HG03354 (cell line): ENCODE measurements around the gene VPS9D1.

Experiments
- ATAC-seq: cut with Tn5 transposase; IDR thresholded peaks from one replicate; pipeline ENCODE4 v1.9.1; 2021; ENCODE audit warnings: mild to moderate bottlenecking; ENCODE audit not compliant: unreplicated experiment, poor library complexity, severe bottlenecking

The VPS9D1 gene, protein sequence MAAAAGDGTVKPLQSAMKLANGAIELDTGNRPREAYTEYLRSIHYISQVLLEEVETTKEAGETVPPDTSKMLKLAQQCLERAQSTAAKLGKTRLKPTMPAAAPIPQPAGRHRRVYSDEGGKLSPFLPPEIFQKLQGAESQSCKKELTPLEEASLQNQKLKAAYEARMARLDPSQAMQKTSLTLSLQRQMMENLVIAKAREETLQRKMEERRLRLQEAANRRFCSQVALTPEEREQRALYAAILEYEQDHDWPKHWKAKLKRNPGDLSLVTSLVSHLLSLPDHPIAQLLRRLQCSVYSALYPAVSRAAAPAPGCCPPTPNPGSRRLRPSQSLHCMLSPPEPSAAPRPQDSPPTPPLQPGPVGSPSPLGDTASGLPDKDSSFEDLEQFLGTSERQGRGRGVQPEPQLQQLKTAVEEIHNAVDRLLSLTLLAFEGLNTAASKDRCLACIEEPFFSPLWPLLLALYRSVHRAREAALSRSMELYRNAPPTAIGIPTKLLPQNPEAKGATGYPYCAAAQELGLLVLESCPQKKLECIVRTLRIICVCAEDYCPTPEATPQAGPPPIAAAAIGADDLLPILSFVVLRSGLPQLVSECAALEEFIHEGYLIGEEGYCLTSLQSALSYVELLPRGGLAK

GRCh38 chr16:89720813-89721545, at the start of gene VPS9D1, which contains the start of gene ZNF276:
TSS of gene VPS9D1 (minus strand) at chr16:89720898. CDS start at chr16:89720861, 37 bp downstream.
TSS of gene ZNF276 (plus strand) at chr16:89721537. CDS start at chr16:89721641, 104 bp downstream.
- ATAC-seq: peak; percentile 58

GRCh38 chr16:89770367-89770766, 49.7 kb upstream of the VPS9D1 start:
- no peak for ATAC-seq

- ATAC-seq: peak; percentile 8
These were observed 44.7 kb upstream of the VPS9D1 start for GRCh38 chr16:89765292-89765830.

GRCh38 chr16:89764711-89765201, 44.1 kb upstream of the VPS9D1 start:
- ATAC-seq: peak; percentile 91

GRCh38 chr16:89761304-89761922, 40.7 kb upstream of the VPS9D1 start:
- ATAC-seq: no peak

DNA sequence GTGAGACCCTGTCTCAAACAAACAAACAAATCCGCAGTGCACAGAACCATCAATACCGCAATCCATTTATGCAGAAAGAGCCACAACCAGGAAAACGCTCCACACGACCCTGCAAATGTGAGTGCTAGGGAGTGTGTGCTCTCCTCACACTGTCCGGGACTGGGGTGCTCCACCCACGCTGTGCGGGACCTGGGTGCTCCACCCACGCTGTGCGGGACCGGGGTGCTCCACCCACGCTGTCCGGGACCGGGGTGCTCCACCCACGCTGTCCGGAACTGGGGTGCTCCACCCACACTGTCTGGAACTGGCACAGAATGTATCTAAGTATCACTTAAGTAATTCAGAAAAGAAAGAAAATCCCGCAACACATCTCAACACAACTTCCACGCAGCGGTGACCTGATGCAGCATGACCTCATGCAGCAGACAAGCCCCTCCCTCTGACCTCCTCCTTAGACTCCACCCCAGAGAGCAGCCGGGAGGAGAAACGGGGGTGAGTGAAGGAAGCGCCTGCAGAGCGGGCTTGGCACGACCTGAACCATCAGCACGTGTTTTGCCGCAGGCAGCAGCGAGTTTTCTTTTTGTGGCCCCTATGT, 39.1 kb upstream of the VPS9D1 start:
- ATAC-seq: no peak

GRCh38 chr16:89749637-89750036, 28.9 kb upstream of the VPS9D1 start:
- no peak for ATAC-seq

DNA sequence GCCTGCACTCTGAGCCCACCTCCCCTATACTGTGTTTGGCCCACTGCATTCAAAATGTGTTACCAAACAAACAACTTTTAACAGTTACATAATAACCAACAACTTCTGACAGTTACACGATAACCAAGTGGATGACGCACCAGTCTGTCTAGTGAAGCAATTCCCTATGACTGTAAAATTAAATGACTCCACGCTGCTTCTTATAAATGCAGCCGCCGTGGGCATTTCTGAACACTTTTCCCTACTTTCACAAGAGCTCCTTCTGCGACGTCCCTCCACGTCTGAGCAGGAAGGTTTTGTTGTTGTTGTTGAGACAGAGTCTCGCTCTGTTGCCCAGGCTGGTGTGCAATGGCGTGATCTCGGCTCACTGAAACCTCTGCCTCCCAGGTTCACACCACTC, 28.2 kb upstream of the VPS9D1 start:
- ATAC-seq: no peak

GRCh38 chr16:89748076-89748475, 27.4 kb upstream of the VPS9D1 start:
- ATAC-seq: no peak

DNA sequence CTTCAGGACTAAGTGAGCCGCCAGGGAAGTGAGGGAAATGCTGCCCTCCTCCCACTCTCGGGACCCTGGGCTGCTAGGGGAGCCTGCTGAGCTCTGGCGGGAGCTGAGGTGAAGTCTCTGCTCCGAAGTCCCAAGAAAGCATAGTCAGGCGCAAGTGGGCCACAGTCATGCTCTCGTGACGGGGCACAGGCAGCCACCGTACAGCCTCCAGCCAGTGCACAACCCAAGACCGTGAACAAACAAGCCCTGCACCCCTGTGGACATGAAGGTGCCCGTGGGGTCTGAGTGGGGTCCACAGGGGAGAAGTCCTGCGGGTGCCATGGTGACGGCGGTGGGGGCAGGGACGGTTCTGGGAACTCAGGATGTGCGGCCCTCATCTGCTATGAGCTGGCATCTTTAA, 25.3 kb upstream of the VPS9D1 start:
- ATAC-seq: no peak

DNA sequence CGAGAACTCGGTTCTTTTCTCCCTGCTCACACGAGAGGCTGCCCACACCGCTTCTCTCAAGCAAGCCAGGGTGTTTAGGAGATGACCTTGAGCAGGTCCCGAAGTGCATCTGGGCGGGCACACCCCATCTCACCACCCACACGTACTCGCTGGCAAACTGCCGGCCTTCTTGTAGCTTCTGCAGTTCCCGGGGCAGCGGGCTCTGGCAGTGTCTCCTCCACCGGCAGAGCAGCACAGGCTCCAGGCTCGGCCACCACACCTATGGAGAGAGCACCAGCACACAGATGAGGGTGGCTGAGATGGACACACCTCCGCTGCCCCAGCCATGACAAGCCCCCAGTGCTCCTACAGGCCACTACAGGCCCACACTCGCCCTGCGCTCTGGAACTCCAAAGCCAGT, 24.1 kb upstream of the VPS9D1 start:
- no peak for ATAC-seq

DNA sequence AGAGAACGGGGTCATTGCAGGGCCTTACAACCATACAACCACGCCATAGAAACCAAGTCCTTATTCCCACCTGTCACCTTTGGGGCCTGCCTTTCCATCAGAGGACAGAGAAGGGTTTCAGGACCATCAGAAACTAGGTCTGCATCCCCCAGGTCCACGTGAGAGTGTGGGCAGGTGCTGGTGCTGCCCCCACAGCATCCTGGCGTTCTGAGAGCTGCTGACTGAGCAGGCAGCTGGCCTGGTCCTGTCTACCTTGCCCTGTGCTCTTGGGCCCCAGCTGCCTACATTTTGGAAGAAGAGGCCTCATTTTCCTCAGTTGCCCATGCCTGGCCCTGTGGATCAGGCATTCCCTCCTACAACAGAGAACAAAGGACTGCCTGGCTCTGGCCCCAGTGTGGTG, 22.2 kb upstream of the VPS9D1 start:
- no peak for ATAC-seq

- no peak for ATAC-seq
These were observed 20.8 kb upstream of the VPS9D1 start for GRCh38 chr16:89741342-89742014.

DNA sequence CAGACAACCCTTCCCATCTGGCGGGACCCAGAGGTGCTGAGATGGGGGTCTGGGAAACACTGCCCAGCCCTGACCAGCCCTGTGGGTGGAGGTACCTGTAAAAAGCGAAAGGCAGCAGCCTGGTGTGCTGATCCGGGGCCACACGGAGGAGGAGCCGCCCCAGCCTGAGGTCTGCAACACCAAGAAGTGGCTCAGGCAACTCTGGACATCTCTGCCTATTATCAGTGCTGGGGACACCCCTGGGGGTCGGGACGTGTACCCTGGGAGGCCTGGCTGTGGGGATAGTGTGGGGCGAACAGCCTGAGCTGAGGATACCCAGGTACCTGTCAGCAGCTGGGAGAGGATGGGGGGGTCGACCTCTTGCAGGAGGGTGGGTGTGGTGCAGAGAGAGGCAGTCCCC, 18.7 kb upstream of the VPS9D1 start:
- ATAC-seq: no peak

DNA sequence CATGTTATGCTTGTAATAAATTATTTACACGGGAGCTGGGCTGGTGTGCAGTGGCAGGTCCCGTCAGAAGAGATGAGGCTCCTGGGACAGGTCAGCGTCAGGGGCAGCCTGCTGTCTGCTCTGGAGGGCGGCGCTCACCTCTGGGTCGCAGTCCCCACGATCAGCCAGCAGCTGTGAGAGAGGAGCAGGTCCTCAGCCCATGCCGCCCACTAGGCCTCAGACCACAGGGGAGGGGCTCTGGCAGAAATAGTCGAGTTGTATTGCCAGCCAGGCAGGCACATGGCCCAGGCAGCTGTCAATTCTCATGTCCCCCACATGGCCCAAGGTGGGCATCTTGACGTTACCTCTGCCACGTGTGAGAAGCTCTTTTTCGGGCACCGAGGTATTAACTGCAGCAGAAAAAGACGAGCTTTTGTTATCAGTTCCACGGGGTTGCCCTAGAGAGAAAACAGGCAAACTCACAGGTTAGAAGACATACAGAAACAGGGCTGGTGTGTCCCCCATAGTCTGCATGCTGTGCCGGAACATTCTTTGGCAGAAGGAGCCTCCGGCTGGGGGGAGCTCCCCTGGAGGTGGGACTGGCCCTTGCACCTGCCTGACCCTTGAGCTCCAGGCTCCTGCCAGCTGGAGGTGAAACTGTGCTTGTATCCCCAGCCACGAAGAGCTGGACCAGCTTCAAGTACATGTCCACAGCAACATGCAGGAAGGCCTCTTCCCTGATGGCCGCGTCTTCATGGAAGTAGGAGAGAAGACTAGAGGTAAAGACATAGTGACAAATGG, 18.0 kb upstream of the VPS9D1 start:
- ATAC-seq: no peak

DNA sequence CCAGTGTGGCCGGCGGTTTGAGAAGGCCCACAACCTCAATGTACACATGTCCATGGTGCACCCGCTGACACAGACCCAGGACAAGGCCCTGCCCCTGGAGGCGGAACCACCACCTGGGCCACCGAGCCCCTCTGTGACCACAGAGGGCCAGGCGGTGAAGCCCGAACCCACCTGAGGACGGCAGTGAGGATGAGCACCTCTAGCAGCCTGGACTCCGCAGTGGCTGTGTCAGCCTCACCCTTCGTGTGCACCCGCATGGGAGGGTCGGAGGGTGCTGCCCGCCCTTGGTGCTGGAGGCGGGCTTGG, 17.3 kb upstream of the VPS9D1 start:
- ATAC-seq: no peak

- ATAC-seq: no peak
These were observed 16.8 kb upstream of the VPS9D1 start for GRCh38 chr16:89737341-89738071.

DNA sequence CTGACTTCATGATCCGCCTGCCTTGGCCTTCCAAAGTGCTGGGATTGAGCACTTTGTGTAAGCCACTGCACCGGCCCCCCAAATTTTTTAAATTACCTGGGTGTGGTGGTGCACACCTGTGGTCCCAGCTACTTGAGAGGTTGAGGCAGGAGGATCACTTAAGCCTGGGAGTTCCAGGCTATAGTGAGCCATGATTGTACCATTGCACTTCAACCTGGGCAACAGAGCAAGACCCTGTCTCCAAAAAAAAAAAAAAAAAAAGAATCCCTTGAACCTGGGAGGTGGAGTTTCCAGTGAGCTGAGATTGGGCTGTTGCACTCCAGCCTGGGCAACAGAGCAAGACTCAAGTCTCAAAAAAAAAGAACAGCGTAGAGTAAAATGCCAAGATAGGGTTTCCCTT, 15.9 kb upstream of the VPS9D1 start:
- ATAC-seq: no peak
